ENCODE measurements around the gene MTFP1. TPM values are rescaled to one million over a fixed set of nuclear protein-coding genes. Genes with fewer than 3 reads are reported as not detected.
A peak's percentile ranks its signal among the peaks of the same experiment; 100 is the strongest.

The MTFP1 gene
- total RNA-seq, 1 experiment from 2014 or later: 18.5 TPM

DNA sequence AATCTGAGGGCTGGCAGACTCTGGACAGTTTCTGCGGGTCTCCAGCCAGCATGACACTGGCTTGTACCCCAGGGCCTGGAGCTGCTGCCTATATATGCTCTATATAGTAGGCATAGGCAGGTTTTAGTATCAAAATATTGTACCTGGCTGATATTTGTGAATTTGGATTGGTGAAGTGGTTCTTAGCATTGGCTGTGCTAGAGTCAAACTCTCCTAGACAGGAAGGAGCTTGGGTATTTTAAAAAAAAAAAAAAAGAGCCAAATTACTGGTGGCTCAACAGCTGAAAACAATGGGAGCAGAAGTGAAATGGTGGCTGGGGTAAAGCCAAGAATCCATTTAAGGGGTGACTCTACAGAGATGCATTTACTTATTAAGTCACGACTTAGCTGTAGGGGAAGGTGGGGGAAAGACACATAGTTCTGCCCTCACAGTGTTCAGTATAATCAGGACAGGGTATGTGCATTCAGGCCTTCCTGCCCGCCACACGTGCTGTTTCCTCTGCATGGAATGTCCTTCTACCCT lies 11.0 kb upstream of the MTFP1 start:
- Histone ChIP-seq H3K4me2 (no peak overlapping the region), H3K27ac (peak overlapping the region; percentile 18; the same call in 1 of the 2 replicates), H2AFZ (no peak overlapping the region), H4K20me1 (ENCODE audit: insufficient read depth) (no peaks in the 10 kb centered on the region), H3K9me3 (ENCODE audit: insufficient read depth, low read depth) (no peaks in the 10 kb centered on the region), H3K79me2 (ENCODE audit: low read depth) (peaks cover 9% of the 10 kb centered on the region; the same call in 1 of the 2 replicates), H3K4me3 (no peak overlapping the region), H3K36me3 (ENCODE audit: low read depth) (peaks cover 68% of the 10 kb centered on the region), H3K4me1 (replicated peaks; ENCODE audit: insufficient read depth) (peaks cover 38% of the 10 kb centered on the region), H3F3A (ENCODE audit: insufficient read depth, low read depth) (peaks cover 64% of the 10 kb centered on the region), H3K9me2 (ENCODE audit: insufficient read depth) (no peaks in the 10 kb centered on the region), H3K27me3 (ENCODE audit: insufficient read depth, low read depth) (no peaks in the 10 kb centered on the region)
- ChIA-PET POLR2A (ENCODE audit: unreplicated experiment) (no interaction called here), CTCF (no interaction called here)
- intact Hi-C loops (cut with micrococcal nuclease; ENCODE audit: unreplicated experiment): no loop called here
- TF ChIP-seq, protein P1, sequence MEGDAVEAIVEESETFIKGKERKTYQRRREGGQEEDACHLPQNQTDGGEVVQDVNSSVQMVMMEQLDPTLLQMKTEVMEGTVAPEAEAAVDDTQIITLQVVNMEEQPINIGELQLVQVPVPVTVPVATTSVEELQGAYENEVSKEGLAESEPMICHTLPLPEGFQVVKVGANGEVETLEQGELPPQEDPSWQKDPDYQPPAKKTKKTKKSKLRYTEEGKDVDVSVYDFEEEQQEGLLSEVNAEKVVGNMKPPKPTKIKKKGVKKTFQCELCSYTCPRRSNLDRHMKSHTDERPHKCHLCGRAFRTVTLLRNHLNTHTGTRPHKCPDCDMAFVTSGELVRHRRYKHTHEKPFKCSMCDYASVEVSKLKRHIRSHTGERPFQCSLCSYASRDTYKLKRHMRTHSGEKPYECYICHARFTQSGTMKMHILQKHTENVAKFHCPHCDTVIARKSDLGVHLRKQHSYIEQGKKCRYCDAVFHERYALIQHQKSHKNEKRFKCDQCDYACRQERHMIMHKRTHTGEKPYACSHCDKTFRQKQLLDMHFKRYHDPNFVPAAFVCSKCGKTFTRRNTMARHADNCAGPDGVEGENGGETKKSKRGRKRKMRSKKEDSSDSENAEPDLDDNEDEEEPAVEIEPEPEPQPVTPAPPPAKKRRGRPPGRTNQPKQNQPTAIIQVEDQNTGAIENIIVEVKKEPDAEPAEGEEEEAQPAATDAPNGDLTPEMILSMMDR (conservative IDR thresholded peaks at IDR 0.05): no peak
- no peak for TF ChIP-seq EZH2 (IDR thresholded peaks at IDR 0.05; ENCODE audit: low read depth)
- DNase-seq: no peak
- BruUV-seq (replicated peaks): no TSS peak

DNA sequence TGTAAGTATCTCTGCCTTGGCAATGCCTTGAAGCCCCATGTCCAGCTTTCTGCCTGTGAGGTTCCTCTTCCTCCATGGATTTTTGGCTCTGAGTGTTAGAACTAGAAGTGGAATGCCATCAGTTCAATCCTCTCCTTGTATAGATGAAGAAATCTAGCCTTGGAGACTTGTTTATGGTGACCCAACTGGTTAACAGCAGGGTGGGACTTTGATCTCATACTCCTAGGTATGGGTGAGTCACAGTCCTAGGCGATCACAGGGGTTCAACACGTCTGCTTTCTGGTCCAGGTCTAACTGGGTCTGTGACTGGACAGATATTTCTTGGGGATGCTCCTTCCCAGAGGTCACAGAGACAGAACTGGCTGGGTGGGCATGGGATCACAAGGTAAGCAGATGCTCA lies 9.2 kb upstream of the MTFP1 start:
- Histone ChIP-seq H3K36me3 (ENCODE audit: low read depth) (peaks cover 64% of the 10 kb centered on the region), H3K27me3 (ENCODE audit: insufficient read depth, low read depth) (no peaks in the 10 kb centered on the region), H2AFZ (no peak overlapping the region), H3K4me1 (replicated peaks; ENCODE audit: insufficient read depth) (peaks cover 51% of the 10 kb centered on the region), H3K27ac (peak overlapping the region; percentile 40), H4K20me1 (ENCODE audit: insufficient read depth) (no peaks in the 10 kb centered on the region), H3K9me2 (ENCODE audit: insufficient read depth) (no peaks in the 10 kb centered on the region), H3K4me2 (peak overlapping the region; percentile 12), H3F3A (ENCODE audit: insufficient read depth, low read depth) (peaks cover 71% of the 10 kb centered on the region), H3K79me2 (ENCODE audit: low read depth) (peaks cover 8% of the 10 kb centered on the region), H3K4me3 (no peak overlapping the region), H3K9me3 (ENCODE audit: insufficient read depth, low read depth) (no peaks in the 10 kb centered on the region)
- ChIA-PET CTCF (no interaction called here), POLR2A (ENCODE audit: unreplicated experiment) (no interaction called here)
- TF ChIP-seq, protein P1 (conservative IDR thresholded peaks at IDR 0.05): no peak
- TF ChIP-seq EZH2 (IDR thresholded peaks at IDR 0.05; ENCODE audit: low read depth): no peak
- BruUV-seq (replicated peaks): no TSS peak
- DNase-seq: peak in 1 of 2 experiments; percentile 80
- intact Hi-C loops (cut with micrococcal nuclease; ENCODE audit: unreplicated experiment): no loop called here

DNA sequence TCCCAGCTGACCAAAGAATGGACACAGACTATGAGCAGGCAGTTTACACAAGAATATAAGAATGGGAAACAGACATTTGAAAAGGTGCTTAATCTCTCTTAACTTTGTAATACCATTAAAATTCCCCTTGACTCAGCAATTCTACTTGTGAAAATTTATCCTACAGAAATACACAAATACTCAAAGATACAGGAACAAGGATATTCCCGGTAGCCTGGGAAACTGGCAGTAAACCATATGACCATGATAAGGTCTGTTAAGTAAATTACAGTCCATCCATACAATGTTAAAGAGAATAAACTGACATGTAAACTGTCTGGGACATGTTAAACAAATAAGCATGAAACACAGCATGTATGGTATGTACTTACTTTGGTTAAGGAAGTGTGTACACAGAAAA lies 8.7 kb upstream of the MTFP1 start:
- DNase-seq: no peak
- no TSS peak for BruUV-seq (replicated peaks)
- POLR2A ChIA-PET (ENCODE audit: unreplicated experiment): no interaction called here

More for the DNA sequence above, 8.7 kb upstream of the MTFP1 start:
- Histone ChIP-seq H3K36me3 (ENCODE audit: low read depth) (peaks cover 65% of the 10 kb centered on the region), H3K9me2 (ENCODE audit: insufficient read depth) (no peaks in the 10 kb centered on the region), H2AFZ (no peak overlapping the region), H3K4me3 (no peak overlapping the region), H3F3A (ENCODE audit: insufficient read depth, low read depth) (peaks cover 73% of the 10 kb centered on the region), H4K20me1 (ENCODE audit: insufficient read depth) (no peaks in the 10 kb centered on the region), H3K79me2 (ENCODE audit: low read depth) (peaks cover 12% of the 10 kb centered on the region), H3K27me3 (ENCODE audit: insufficient read depth, low read depth) (no peaks in the 10 kb centered on the region), H3K4me2 (peak overlapping the region; percentile 12; the same call in 1 of the 2 replicates), H3K4me1 (replicated peaks; ENCODE audit: insufficient read depth) (peaks cover 55% of the 10 kb centered on the region), H3K9me3 (ENCODE audit: insufficient read depth, low read depth) (no peaks in the 10 kb centered on the region), H3K27ac (peak overlapping the region; percentile 40)
- intact Hi-C loops (cut with micrococcal nuclease; ENCODE audit: unreplicated experiment): no loop called here
- CTCF ChIA-PET: no interaction called here
- no peak for TF ChIP-seq EZH2 (IDR thresholded peaks at IDR 0.05; ENCODE audit: low read depth)
- TF ChIP-seq, protein P1 (conservative IDR thresholded peaks at IDR 0.05): no peak
